Endothelial cell of umbilical vein (primary cell): Measurements from ENCODE around the gene CCDC66. TPM values are rescaled to one million over a fixed set of nuclear protein-coding genes. Genes with fewer than 3 reads are reported as not detected.

ENCODE experiments used
- BruUV-seq: library from RNA; stranded (reverse); fragments of 400-500 nt; replicated peaks from 2 replicates; lab custom pipeline; 2021; lab: Mats Ljungman, UMichigan
- CTCF ChIA-PET: fragments of 300-600, 350-600 bp; sonication (Branson Sonifier 250); formaldehyde crosslinking; loops from one replicate; lab custom pipeline; 2021; ENCODE audit warnings: antibody characterized with exemption, inconsistent platforms; lab: Charles Lee
- POLR2A ChIA-PET: fragments of 300-600, 350-600 bp; sonication (Branson Sonifier 250); formaldehyde crosslinking; loops from one replicate; lab custom pipeline; 2021; ENCODE audit warnings: antibody characterized with exemption, inconsistent platforms; lab: Charles Lee
- DNase-seq: peaks from one replicate; pipeline ENCODE4 v3.0.0-alpha.2; 2011; ENCODE audit warnings: low read depth, low spot score
- FAIRE-seq: peaks from 2 replicates; lab custom pipeline; 2011; peaks lifted over from hg19 to GRCh38; lab: Jason Lieb, UNC
- H2AFZ ChIP-seq: 2 replicates; pipeline ENCODE4 v1.6.0; 2012; ENCODE audit warnings: low read depth, low read length, control low read depth, inconsistent platforms
- H3K27ac ChIP-seq: 2 replicates; pipeline ENCODE4 v1.5.1; 2011; ENCODE audit warnings: low read depth, mild to moderate bottlenecking, control low read depth, low read length, moderate library complexity; ENCODE audit not compliant: insufficient read depth
- H3K27me3 ChIP-seq, 2 experiments: 2 replicates each; pipeline versions ENCODE4 v1.6.0 to v1.6.1; 2011; ENCODE audit warnings: low read length in 2 of 2, mixed read lengths in 1 of 2; ENCODE audit not compliant: control insufficient read depth in 2 of 2, insufficient read depth in 2 of 2
- H3K36me3 ChIP-seq, 2 experiments: 2 replicates in 1 of 2; 3 replicates in 1 of 2; pipeline ENCODE4 v1.5.1; 2011; ENCODE audit warnings: low read length in 2 of 2, mild to moderate bottlenecking in 1 of 2, moderate library complexity in 1 of 2; ENCODE audit not compliant: control insufficient read depth in 2 of 2, insufficient read depth in 2 of 2; ENCODE audit errors: extremely low read depth in 1 of 2
- H3K4me1 ChIP-seq: 3 replicates; pipeline ENCODE4 v1.5.1; 2011; ENCODE audit warnings: mild to moderate bottlenecking, low read length; ENCODE audit not compliant: control insufficient read depth, insufficient read depth; ENCODE audit errors: extremely low read depth
- H3K4me2 ChIP-seq: 2 replicates; pipeline ENCODE4 v1.6.1; 2011; ENCODE audit warnings: low read length, control low read depth, mixed read lengths; ENCODE audit not compliant: insufficient read depth
- H3K4me3 ChIP-seq, 3 experiments: fragments of 200-600 bp in 1 of 3; sonication (generic), shearing (Covaris generic) in 1 of 3; replicated peaks in 1 of 3; 2 replicates each; pipeline ENCODE4 v1.5.1; 2011 to 2016; ENCODE audit warnings: control low read depth in 3 of 3, low read length in 3 of 3, mild to moderate bottlenecking in 2 of 3, inconsistent platforms in 1 of 3, low read depth in 1 of 3, moderate library complexity in 1 of 3; ENCODE audit not compliant: insufficient read depth in 1 of 3
- H3K79me2 ChIP-seq: 2 replicates; pipeline ENCODE4 v1.6.0; 2012; ENCODE audit warnings: low read length, inconsistent platforms; ENCODE audit not compliant: control insufficient read depth, insufficient read depth
- H3K9ac ChIP-seq: replicated peaks from 2 replicates; pipeline ENCODE3; 2011; ENCODE audit warnings: low read length, control low read depth; ENCODE audit not compliant: insufficient read depth; ENCODE audit errors: extremely low read depth
- H3K9me1 ChIP-seq: replicated peaks from 3 replicates; pipeline ENCODE4 v1.6.0; 2011; ENCODE audit warnings: mild to moderate bottlenecking, low read length; ENCODE audit not compliant: control insufficient read depth, insufficient read depth; ENCODE audit errors: extremely low read depth
- H3K9me3 ChIP-seq: replicated peaks from 2 replicates; pipeline ENCODE4 v1.5.1; 2012; ENCODE audit warnings: low read length, inconsistent platforms; ENCODE audit not compliant: control insufficient read depth, insufficient read depth
- H4K20me1 ChIP-seq: replicated peaks from 2 replicates; pipeline ENCODE3; 2011; ENCODE audit warnings: mild to moderate bottlenecking, low read length; ENCODE audit not compliant: control insufficient read depth, insufficient read depth; ENCODE audit errors: extremely low read depth
- CTCF ChIP-seq, 2 donors: IDR thresholded peaks; 1 replicate in 1 of 2; 2 replicates in 1 of 2; pipeline ENCODE4 v1.5.1; 2011; ENCODE audit warnings: low read length in 2 of 2, mild to moderate bottlenecking in 2 of 2, moderate library complexity in 2 of 2, control low read depth in 1 of 2, inconsistent platforms in 1 of 2, low read depth in 1 of 2; ENCODE audit not compliant: insufficient read depth in 1 of 2; ENCODE audit errors: extremely low read depth in 1 of 2
- EZH2 ChIP-seq: IDR thresholded peaks from 2 replicates; pipeline ENCODE4 v1.6.1; 2012; ENCODE audit warnings: borderline replicate concordance, low read depth, mild to moderate bottlenecking, moderate library complexity, low read length, inconsistent platforms; ENCODE audit not compliant: severe bottlenecking
- FOS ChIP-seq: IDR thresholded peaks from 2 replicates; pipeline ENCODE4 v1.6.1; 2011; ENCODE audit warnings: mild to moderate bottlenecking, low read length, moderate library complexity, borderline replicate concordance; ENCODE audit not compliant: insufficient read depth
- GATA2 ChIP-seq: IDR thresholded peaks from 2 replicates; pipeline ENCODE4 v1.7.0; 2011; ENCODE audit warnings: low read depth, mild to moderate bottlenecking, moderate library complexity, mixed read lengths, low read length; ENCODE audit not compliant: insufficient read length, insufficient read depth
- JUN ChIP-seq: IDR thresholded peaks from 2 replicates; pipeline ENCODE4 v1.6.1; 2011; ENCODE audit warnings: borderline replicate concordance, low read depth; ENCODE audit not compliant: insufficient read length, insufficient read depth
- MYC ChIP-seq: IDR thresholded peaks from one replicate; pipeline ENCODE4 v1.6.1; 2011; ENCODE audit warnings: mild to moderate bottlenecking, low read depth, low read length
- POLR2A ChIP-seq: IDR thresholded peaks from 2 replicates; pipeline ENCODE4 v1.6.1; 2012; ENCODE audit warnings: low read depth, mild to moderate bottlenecking, control low read depth, low read length
- POLR2AphosphoS5 ChIP-seq: IDR thresholded peaks from 2 replicates; pipeline ENCODE4 v1.6.1; 2012; ENCODE audit warnings: low read depth, mild to moderate bottlenecking, control low read depth, low read length, moderate library complexity; ENCODE audit not compliant: insufficient read depth
- dilution Hi-C: fragments of 300-500 bp; cut with MboI; formaldehyde crosslinking; loops from one replicate; pipeline ENCODE4 v1.15.0; 2019; ENCODE audit warnings: low sequenced_read_pairs; ENCODE audit not compliant: extremely low pct_ligation_motif_present
- intact Hi-C: fragments of 100-400 bp; cut with micrococcal nuclease; formaldehyde crosslinking; loops from one replicate; pipeline ENCODE4 v1.10.0; 2022
- polyA plus RNA-seq, 4 experiments: library from polyadenylated mRNA; depleted of rRNA in 3 of 4; stranded (reverse) in 3 of 4; unstranded in 1 of 4; fragments of >200 nt; gene quantifications; 2 replicates each; pipeline versions ENCODE4 v1.2.1 to v1.2.3, GENCODE V29; 2011 to 2012; ENCODE audit warnings: missing spikeins in 1 of 4
- total RNA-seq: library from RNA; stranded (reverse); gene quantifications from 2 replicates; pipeline ENCODE4 v1.2.3, GENCODE V29; 2021
- TF ChIP-seq, protein P1 (sequence below): IDR thresholded peaks from 2 replicates; pipeline ENCODE4 v1.6.1; 2011; ENCODE audit not compliant: insufficient read depth, insufficient read length

CCDC66 gene
- total and polyA plus RNA-seq, 2 donors (not counting 3 experiments of a cell fraction or from before 2014, with no cell fraction given), result 5.0 to 20.7 TPM

- POLR2A ChIA-PET, result no interaction called here
- no peaks in the 10 kb centered on the region for H3K9me3 ChIP-seq
- no peak overlapping the region for H2AFZ ChIP-seq
- TF ChIP-seq JUN, result no peak
- no peak for TF ChIP-seq MYC
- TF ChIP-seq, protein P1, sequence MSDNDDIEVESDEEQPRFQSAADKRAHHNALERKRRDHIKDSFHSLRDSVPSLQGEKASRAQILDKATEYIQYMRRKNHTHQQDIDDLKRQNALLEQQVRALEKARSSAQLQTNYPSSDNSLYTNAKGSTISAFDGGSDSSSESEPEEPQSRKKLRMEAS, result no peak
- no peak for TF ChIP-seq POLR2A
- TF ChIP-seq CTCF (IDR thresholded peaks at IDR 0.05; ENCODE audit: extremely low read depth in 1 of 2, insufficient read depth in 1 of 2, low read depth in 1 of 2, low read length in 2 of 2), result no peak
- no peak for TF ChIP-seq POLR2AphosphoS5
- no peak for TF ChIP-seq FOS
- TF ChIP-seq EZH2, result no peak
- TF ChIP-seq GATA2, result no peak
- DNase-seq, result no peak
- H3K4me2 ChIP-seq, result no peak overlapping the region
- dilution Hi-C loops (no loop called here), intact Hi-C loops (no loop called here)
- H3K27me3 ChIP-seq, result no peaks in the 10 kb centered on the region
- H3K9ac ChIP-seq, result no peak overlapping the region
- H3K27ac ChIP-seq, result no peak overlapping the region
- no peaks in the 10 kb centered on the region for H3K36me3 ChIP-seq
- H3K79me2 ChIP-seq, result no peaks in the 10 kb centered on the region
- no peaks in the 10 kb centered on the region for H3K4me1 ChIP-seq
- H4K20me1 ChIP-seq, result no peaks in the 10 kb centered on the region
- no peaks in the 10 kb centered on the region for H3K9me1 ChIP-seq
- no peak overlapping the region for H3K4me3 ChIP-seq
- no peak for FAIRE-seq
- no TSS peak for BruUV-seq
- CTCF ChIA-PET, result interaction anchor here (0.9 kb wide), 1 partner anchor 8 kb away, joined by 4 read pairs; no protein-coding TSS in a partner anchor
Measured at GRCh38 chr3:56593455-56594158, 36.6 kb downstream of the CCDC66 start.
